Glomerular endothelial cell (primary cell): Measurements from ENCODE around the gene CACNA1A. TPM values are rescaled to one million over a fixed set of nuclear protein-coding genes. Genes with fewer than 3 reads are reported as not detected.
"Not testable (repeated sequence)": the region's sequence is repeated elsewhere in the genome, so short reads cannot be mapped to it uniquely, and the experiment has no call there.

Experiments
- DNase-seq: peaks from one replicate; pipeline ENCODE4 v3.0.0-alpha.2; 2011; ENCODE audit warnings: low read depth, low spot score; ENCODE audit errors: extremely low read depth
- total RNA-seq: library from RNA; depleted of rRNA; stranded (reverse); fragments of >200 nt; gene quantifications from 2 replicates; pipeline ENCODE4 v1.2.3, GENCODE V29; 2015

CACNA1A gene
- total RNA-seq, 1 donor from 2014 or later: 0.58 TPM

GRCh38 chr19:13208672-13209483, 297.4 kb downstream of the CACNA1A start:
- no peak for DNase-seq

GRCh38 chr19:13207846-13208671, 298.2 kb downstream of the CACNA1A start:
- no peak for DNase-seq

GRCh38 chr19:13207237-13207845, 298.9 kb downstream of the CACNA1A start:
- DNase-seq: no peak

- no peak for DNase-seq
These were observed 299.7 kb downstream of the CACNA1A start for GRCh38 chr19:13206587-13206986.

GRCh38 chr19:13202112-13202511, 304.2 kb downstream of the CACNA1A start:
- not testable (repeated sequence) for DNase-seq

- DNase-seq: no peak
These were observed 307.6 kb downstream of the CACNA1A start for GRCh38 chr19:13198634-13199033.

- DNase-seq: no peak
These were observed 310.6 kb downstream of the CACNA1A start for GRCh38 chr19:13195678-13196077.

- no peak for DNase-seq
These were observed 315.3 kb downstream of the CACNA1A start for GRCh38 chr19:13190781-13191540.

- DNase-seq: no peak
These were observed 316.7 kb downstream of the CACNA1A start for GRCh38 chr19:13189600-13189999.

- no peak for DNase-seq
These were observed 318.9 kb downstream of the CACNA1A start for GRCh38 chr19:13187419-13187818.

GRCh38 chr19:13186688-13187087, 319.6 kb downstream of the CACNA1A start:
- DNase-seq: not testable (repeated sequence)

- DNase-seq: not testable (repeated sequence)
These were observed 320.3 kb downstream of the CACNA1A start for GRCh38 chr19:13185763-13186657.

GRCh38 chr19:13184926-13185325, 321.4 kb downstream of the CACNA1A start:
- not testable (repeated sequence) for DNase-seq

GRCh38 chr19:13181747-13182388, 324.4 kb downstream of the CACNA1A start:
- no peak for DNase-seq

- DNase-seq: not testable (repeated sequence)
These were observed 328.0 kb downstream of the CACNA1A start for GRCh38 chr19:13178291-13178690.

GRCh38 chr19:13177584-13177983, 328.7 kb downstream of the CACNA1A start:
- DNase-seq: not testable (repeated sequence)

GRCh38 chr19:13176345-13176744, 329.9 kb downstream of the CACNA1A start:
- DNase-seq: no peak

GRCh38 chr19:13173139-13173737, 333.0 kb downstream of the CACNA1A start:
- DNase-seq: no peak
